Mononuclear cell (primary cell): ENCODE results near the gene ADAMTS20. TPM values are rescaled to one million over a fixed set of nuclear protein-coding genes. Genes with fewer than 3 reads are reported as not detected.

ENCODE experiments used
- H3K27me3 ChIP-seq: 2 replicates; pipeline ENCODE4 v1.6.0; 2011; ENCODE audit warnings: low read length, control low read depth; ENCODE audit not compliant: insufficient read depth
- H3K4me1 ChIP-seq: 2 replicates; pipeline ENCODE4 v1.5.1; 2011; ENCODE audit warnings: mild to moderate bottlenecking, low read length, control low read depth; ENCODE audit not compliant: insufficient read depth
- H3K4me3 ChIP-seq: 2 replicates; pipeline ENCODE4 v1.5.1; 2011; ENCODE audit warnings: mild to moderate bottlenecking, low read length, moderate library complexity
- H3K9me3 ChIP-seq: 2 replicates; pipeline ENCODE4 v1.5.1; 2011; ENCODE audit warnings: low read depth, mild to moderate bottlenecking, control low read depth, low read length
- total RNA-seq: library from RNA; depleted of rRNA; stranded (reverse); fragments of >200 nt; gene quantifications from one replicate; pipeline ENCODE4 v1.2.3, GENCODE V29; 2012

Gene ADAMTS20
- total RNA-seq, 1 donor: not detected

GRCh38 chr12:43434614-43435013 is 117.4 kb downstream of the ADAMTS20 start:
- H3K9me3 ChIP-seq: no peaks in the 10 kb centered on the region
- no peaks in the 10 kb centered on the region for H3K4me1 ChIP-seq
- no peak overlapping the region for H3K4me3 ChIP-seq
- H3K27me3 ChIP-seq: no peaks in the 10 kb centered on the region

- Histone ChIP-seq H3K9me3 (no peaks in the 10 kb centered on the region), H3K4me1 (no peaks in the 10 kb centered on the region), H3K27me3 (no peaks in the 10 kb centered on the region), H3K4me3 (no peak overlapping the region)
Observed at GRCh38 chr12:43428088-43428600, 123.9 kb downstream of the ADAMTS20 start.

DNA sequence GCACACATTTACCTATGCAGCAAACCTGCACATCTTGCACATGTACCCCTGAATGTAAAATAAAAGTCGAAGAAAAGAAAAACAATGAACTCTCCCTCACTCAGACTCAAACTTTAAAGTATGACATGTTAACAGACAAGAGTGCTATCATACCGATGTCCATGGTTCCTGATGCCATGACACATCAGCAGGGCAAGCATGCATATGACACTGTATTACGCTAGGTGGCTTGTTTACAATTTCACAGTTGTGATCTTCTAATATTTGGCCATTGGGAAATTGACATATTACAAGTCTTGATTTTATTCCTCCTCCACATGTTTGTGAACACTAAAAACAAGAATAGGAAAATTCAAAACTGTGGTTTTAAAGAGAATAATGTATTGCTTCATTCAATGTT is 126.6 kb downstream of the ADAMTS20 start:
- H3K9me3 ChIP-seq: no peaks in the 10 kb centered on the region
- no peaks in the 10 kb centered on the region for H3K4me1 ChIP-seq
- H3K4me3 ChIP-seq: no peak overlapping the region
- no peaks in the 10 kb centered on the region for H3K27me3 ChIP-seq

- Histone ChIP-seq H3K4me3 (no peak overlapping the region), H3K27me3 (no peaks in the 10 kb centered on the region), H3K4me1 (no peaks in the 10 kb centered on the region), H3K9me3 (no peaks in the 10 kb centered on the region)
Observed at GRCh38 chr12:43416981-43417380, 135.0 kb downstream of the ADAMTS20 start.

- no peaks in the 10 kb centered on the region for H3K9me3 ChIP-seq
- H3K27me3 ChIP-seq: no peaks in the 10 kb centered on the region
- H3K4me1 ChIP-seq: no peaks in the 10 kb centered on the region
- H3K4me3 ChIP-seq: no peak overlapping the region
Observed at GRCh38 chr12:43407816-43408645, 144.0 kb downstream of the ADAMTS20 start.

- Histone ChIP-seq H3K9me3 (no peaks in the 10 kb centered on the region), H3K4me1 (no peaks in the 10 kb centered on the region), H3K4me3 (no peak overlapping the region), H3K27me3 (no peaks in the 10 kb centered on the region)
Observed at GRCh38 chr12:43406801-43407200, 145.2 kb downstream of the ADAMTS20 start.

GRCh38 chr12:43402436-43402835 is 149.6 kb downstream of the ADAMTS20 start:
- no peaks in the 10 kb centered on the region for H3K4me1 ChIP-seq
- no peaks in the 10 kb centered on the region for H3K9me3 ChIP-seq
- H3K4me3 ChIP-seq: no peak overlapping the region
- H3K27me3 ChIP-seq: no peaks in the 10 kb centered on the region

- H3K4me3 ChIP-seq: no peak overlapping the region
- no peaks in the 10 kb centered on the region for H3K27me3 ChIP-seq
- no peaks in the 10 kb centered on the region for H3K9me3 ChIP-seq
- no peaks in the 10 kb centered on the region for H3K4me1 ChIP-seq
Observed at GRCh38 chr12:43401096-43401495, 150.9 kb downstream of the ADAMTS20 start.

DNA sequence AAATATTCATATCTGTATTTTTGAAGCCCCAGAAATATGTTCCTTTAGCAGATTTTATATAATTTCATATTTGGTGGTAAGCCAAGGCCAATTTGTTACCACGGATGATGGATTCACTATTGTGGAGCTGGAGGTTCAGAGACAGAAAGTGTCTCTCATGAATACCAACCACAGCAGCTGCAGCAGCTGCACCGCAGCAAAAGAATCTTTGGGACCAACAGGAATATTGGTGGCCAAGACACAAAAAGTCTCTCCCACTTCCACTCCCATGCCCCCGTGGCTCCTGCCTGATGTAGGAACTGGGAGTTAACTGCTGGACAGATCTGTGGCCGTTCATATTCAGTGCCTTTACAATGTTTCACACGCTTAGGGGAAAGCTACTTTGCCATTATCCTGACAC is 155.3 kb downstream of the ADAMTS20 start:
- no peaks in the 10 kb centered on the region for H3K27me3 ChIP-seq
- H3K4me1 ChIP-seq: no peaks in the 10 kb centered on the region
- no peak overlapping the region for H3K4me3 ChIP-seq
- H3K9me3 ChIP-seq: no peaks in the 10 kb centered on the region

- no peaks in the 10 kb centered on the region for H3K4me1 ChIP-seq
- no peaks in the 10 kb centered on the region for H3K27me3 ChIP-seq
- H3K4me3 ChIP-seq: no peak overlapping the region
- H3K9me3 ChIP-seq: peaks cover 5% of the 10 kb centered on the region
Observed at GRCh38 chr12:43392116-43392515, 159.9 kb downstream of the ADAMTS20 start.

GRCh38 chr12:43381879-43382278 is 170.1 kb downstream of the ADAMTS20 start:
- Histone ChIP-seq H3K27me3 (no peaks in the 10 kb centered on the region), H3K4me3 (no peak overlapping the region), H3K4me1 (no peaks in the 10 kb centered on the region), H3K9me3 (peaks cover 16% of the 10 kb centered on the region)

- Histone ChIP-seq H3K4me3 (no peak overlapping the region), H3K4me1 (no peaks in the 10 kb centered on the region), H3K27me3 (no peaks in the 10 kb centered on the region), H3K9me3 (peaks cover 16% of the 10 kb centered on the region)
Observed at GRCh38 chr12:43378448-43378847, 173.6 kb downstream of the ADAMTS20 start.

DNA sequence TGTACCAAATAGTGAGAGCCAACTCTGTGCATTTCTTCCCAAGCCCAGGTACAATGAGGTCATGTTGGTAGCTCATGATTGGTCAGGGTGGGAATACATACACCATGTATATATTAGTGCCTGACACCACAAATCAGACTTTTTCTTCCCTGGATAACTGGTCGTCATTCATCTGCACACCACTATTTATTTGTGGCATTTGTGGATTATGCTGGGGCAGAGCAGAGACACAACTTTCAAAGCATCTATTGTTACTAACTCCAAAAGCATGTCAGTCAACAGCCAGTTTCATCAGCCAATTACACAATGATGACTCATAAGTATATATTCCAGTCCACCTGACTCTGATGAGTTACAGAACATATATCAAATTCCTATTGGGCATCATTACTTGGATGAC is 181.7 kb downstream of the ADAMTS20 start:
- Histone ChIP-seq H3K27me3 (no peaks in the 10 kb centered on the region), H3K4me3 (no peak overlapping the region), H3K9me3 (no peaks in the 10 kb centered on the region), H3K4me1 (no peaks in the 10 kb centered on the region)

DNA sequence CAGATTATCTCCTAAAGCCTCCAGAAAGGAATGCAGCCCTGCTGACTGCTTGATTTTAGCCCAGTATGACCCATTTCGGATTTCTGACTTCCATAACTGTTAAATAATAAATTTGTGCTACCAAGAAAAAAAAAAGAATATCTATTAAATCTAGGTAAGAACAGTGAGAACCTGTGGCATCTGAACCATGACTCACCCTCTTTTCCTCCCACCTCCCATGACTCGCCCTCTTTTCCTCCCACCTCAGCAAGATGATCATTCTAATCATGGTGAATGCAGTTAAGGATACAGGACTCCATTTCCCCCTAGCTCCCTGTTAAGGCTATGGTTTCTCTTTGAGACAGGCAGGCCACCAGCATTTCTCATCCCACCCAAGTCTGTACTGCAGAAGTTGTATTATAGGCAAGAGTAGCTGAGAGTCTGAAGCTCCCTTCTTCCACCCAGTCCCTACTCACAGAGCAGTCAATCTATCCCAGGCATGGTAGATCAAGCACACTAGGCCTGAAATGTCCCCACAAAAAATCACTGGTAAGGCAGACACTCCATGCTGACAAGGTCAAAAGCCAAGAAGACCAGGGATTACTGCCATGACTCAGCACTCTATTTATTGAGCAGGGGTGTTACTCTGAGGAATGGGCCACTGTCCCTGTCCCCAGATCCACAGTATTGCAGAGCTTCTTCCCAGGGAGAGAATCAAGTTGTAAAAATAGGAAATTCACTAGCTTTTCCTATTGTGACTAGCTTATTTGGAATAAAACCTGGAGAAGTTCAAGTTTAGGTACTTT is 188.9 kb downstream of the ADAMTS20 start:
- H3K4me3 ChIP-seq: no peak overlapping the region
- no peaks in the 10 kb centered on the region for H3K27me3 ChIP-seq
- H3K9me3 ChIP-seq: no peaks in the 10 kb centered on the region
- no peaks in the 10 kb centered on the region for H3K4me1 ChIP-seq

- Histone ChIP-seq H3K27me3 (no peaks in the 10 kb centered on the region), H3K4me3 (no peak overlapping the region), H3K9me3 (no peaks in the 10 kb centered on the region), H3K4me1 (no peaks in the 10 kb centered on the region)
Observed at GRCh38 chr12:43361031-43361710, 190.8 kb downstream of the ADAMTS20 start.
